IMR-90 (cell line): Measurements from ENCODE around the gene OTUD4. TPM values are rescaled to one million over a fixed set of nuclear protein-coding genes. Genes with fewer than 3 reads are reported as not detected.

Experiments
- ATAC-seq: fragments of 200-7000 bp; cut with Tn5 transposase; 2 replicates; pipeline ENCODE4 v1.9.1; 2020; ENCODE audit warnings: low read depth, mild to moderate bottlenecking, moderate library complexity
- BruUV-seq: library from RNA; stranded (reverse); fragments of 400-500 nt; replicated peaks from 2 replicates; lab custom pipeline; 2021; lab: Mats Ljungman, UMichigan
- CTCF ChIA-PET: fragments of 300-600 bp; formaldehyde crosslinking; extraction: SDS; loops from one replicate; lab custom pipeline; 2021; ENCODE audit warnings: antibody characterized with exemption; lab: Yijun Ruan, JAX
- POLR2A ChIA-PET: fragments of 300-600 bp; sonication (Branson Sonifier 250); formaldehyde crosslinking; loops from one replicate; lab custom pipeline; 2022; ENCODE audit warnings: antibody characterized with exemption; ENCODE audit not compliant: unreplicated experiment; lab: Charles Lee
- DNase-seq: peaks from one replicate; pipeline ENCODE4 v3.0.0; 2013
- H2AFZ ChIP-seq: replicated peaks from 2 replicates; pipeline ENCODE3; 2013; ENCODE audit warnings: low read length, mild to moderate bottlenecking; ENCODE audit not compliant: poor library complexity
- H2AK5ac ChIP-seq: 2 replicates; pipeline ENCODE4 v1.6.1; 2013; ENCODE audit warnings: low read depth, low read length, inconsistent platforms
- H2AK9ac ChIP-seq: replicated peaks from 2 replicates; pipeline ENCODE3; 2013; ENCODE audit warnings: mild to moderate bottlenecking, low read depth, low read length, moderate library complexity; ENCODE audit not compliant: poor library complexity
- H2BK120ac ChIP-seq: 2 replicates; pipeline ENCODE4 v1.6.1; 2013; ENCODE audit warnings: low read depth, low read length, inconsistent platforms
- H2BK15ac ChIP-seq: 3 replicates; pipeline ENCODE4 v1.6.1; 2013; ENCODE audit warnings: low read depth, low read length, inconsistent platforms
- H2BK20ac ChIP-seq: 2 replicates; pipeline ENCODE4 v1.6.1; 2013; ENCODE audit warnings: low read depth, mild to moderate bottlenecking, inconsistent platforms, low read length, moderate library complexity
- H2BK5ac ChIP-seq: 2 replicates; pipeline ENCODE4 v1.6.1; 2013; ENCODE audit warnings: mild to moderate bottlenecking, low read depth, low read length, inconsistent platforms; ENCODE audit not compliant: poor library complexity, severe bottlenecking
- H3K14ac ChIP-seq: replicated peaks from 2 replicates; pipeline ENCODE4 v1.6.1; 2013; ENCODE audit warnings: low read depth, low read length, inconsistent platforms
- H3K18ac ChIP-seq: 2 replicates; pipeline ENCODE4 v1.6.1; 2013; ENCODE audit warnings: low read depth, low read length, control low read depth
- H3K23ac ChIP-seq: 2 replicates; pipeline ENCODE4 v1.6.1; 2013; ENCODE audit warnings: low read depth, low read length, inconsistent platforms
- H3K27ac ChIP-seq: 2 replicates; pipeline ENCODE4 v1.5.1; 2013; ENCODE audit warnings: mild to moderate bottlenecking, control low read depth, low read length; ENCODE audit not compliant: insufficient read depth
- H3K27me3 ChIP-seq: 2 replicates; pipeline ENCODE4 v1.6.1; 2013; ENCODE audit warnings: low read length; ENCODE audit not compliant: control insufficient read depth, insufficient read depth
- H3K36me3 ChIP-seq: 2 replicates; pipeline ENCODE4 v1.6.1; 2013; ENCODE audit warnings: low read length, mixed read lengths; ENCODE audit not compliant: control insufficient read depth, insufficient read depth
- H3K4ac ChIP-seq: 2 replicates; pipeline ENCODE4 v1.6.1; 2013; ENCODE audit warnings: low read depth, low read length, inconsistent platforms
- H3K4me1 ChIP-seq: 2 replicates; pipeline ENCODE4 v1.6.1; 2013; ENCODE audit warnings: low read length, mixed read lengths; ENCODE audit not compliant: control insufficient read depth, insufficient read depth
- H3K4me2 ChIP-seq: 2 replicates; pipeline ENCODE4 v1.6.1; 2013; ENCODE audit warnings: low read depth, mild to moderate bottlenecking, control low read depth, low read length, moderate library complexity
- H3K4me3 ChIP-seq: 2 replicates; pipeline ENCODE4 v1.5.1; 2013; ENCODE audit warnings: low read depth, mild to moderate bottlenecking, control low read depth, low read length, moderate library complexity; ENCODE audit not compliant: insufficient read depth
- H3K56ac ChIP-seq: 2 replicates; pipeline ENCODE4 v1.6.1; 2013; ENCODE audit warnings: low read length, inconsistent platforms; ENCODE audit not compliant: insufficient read depth; ENCODE audit errors: extremely low read depth
- H3K79me1 ChIP-seq, 2 experiments: 2 replicates each; pipeline ENCODE4 v1.6.1; 2013; ENCODE audit warnings: low read length in 2 of 2, inconsistent platforms in 1 of 2, low read depth in 1 of 2
- H3K9ac ChIP-seq: 2 replicates; pipeline ENCODE4 v1.6.1; 2013; ENCODE audit warnings: low read depth, low read length, control low read depth
- H3K9me1 ChIP-seq: 2 replicates; pipeline ENCODE4 v1.6.1; 2013; ENCODE audit warnings: low read length, inconsistent platforms; ENCODE audit not compliant: insufficient read depth
- H3K9me3 ChIP-seq: 2 replicates; pipeline ENCODE4 v1.6.1; 2013; ENCODE audit warnings: low read length; ENCODE audit not compliant: control insufficient read depth, insufficient read depth
- H4K20me1 ChIP-seq: 2 replicates; pipeline ENCODE4 v1.6.1; 2013; ENCODE audit warnings: low read length, inconsistent platforms; ENCODE audit not compliant: insufficient read depth
- H4K5ac ChIP-seq: 2 replicates; pipeline ENCODE4 v1.6.1; 2013; ENCODE audit warnings: mild to moderate bottlenecking, low read depth, low read length, control low read depth
- H4K8ac ChIP-seq, 2 experiments: 2 replicates each; pipeline ENCODE4 v1.6.1; 2013; ENCODE audit warnings: low read depth in 2 of 2, low read length in 2 of 2, control low read depth in 1 of 2, inconsistent platforms in 1 of 2
- H4K91ac ChIP-seq: 2 replicates; pipeline ENCODE4 v1.6.1; 2013; ENCODE audit warnings: low read depth, low read length, inconsistent platforms; ENCODE audit not compliant: insufficient read depth
- BHLHE40 ChIP-seq: fragments of 150-350 bp; IDR thresholded peaks from 2 replicates; pipeline ENCODE4 v1.6.1; 2016; ENCODE audit warnings: mild to moderate bottlenecking, low read depth, low read length
- CEBPB ChIP-seq: IDR thresholded peaks from 2 replicates; pipeline ENCODE4 v1.6.1; 2012; ENCODE audit warnings: low read depth, low read length, improper control_type of control experiment
- CHD1 ChIP-seq: IDR thresholded peaks from 2 replicates; pipeline ENCODE4 v1.6.1; 2012; ENCODE audit warnings: low read depth, low read length, improper control_type of control experiment
- MAFK ChIP-seq: IDR thresholded peaks from 2 replicates; pipeline ENCODE4 v1.6.1; 2012; ENCODE audit warnings: low read depth, low read length, improper control_type of control experiment
- MXI1 ChIP-seq: IDR thresholded peaks from 2 replicates; pipeline ENCODE4 v1.6.1; 2012; ENCODE audit warnings: low read depth, mild to moderate bottlenecking, low read length, moderate library complexity, borderline replicate concordance
- NFE2L2 ChIP-seq: fragments of 150-350 bp; IDR thresholded peaks from 2 replicates; pipeline ENCODE4 v1.6.1; 2016; ENCODE audit warnings: low read depth, mild to moderate bottlenecking, low read length
- RCOR1 ChIP-seq: IDR thresholded peaks from 2 replicates; pipeline ENCODE4 v1.6.1; 2012; ENCODE audit warnings: mild to moderate bottlenecking, low read length, improper control_type of control experiment; ENCODE audit not compliant: insufficient replicate concordance
- RFX5 ChIP-seq: IDR thresholded peaks from 2 replicates; pipeline ENCODE4 v1.8.0; 2012; ENCODE audit warnings: low read depth, mild to moderate bottlenecking, low read length, moderate library complexity
- SMC3 ChIP-seq: fragments of 150-350 bp; IDR thresholded peaks from 2 replicates; pipeline ENCODE4 v1.6.1; 2016; ENCODE audit warnings: low read depth, mild to moderate bottlenecking, antibody characterized with exemption, low read length, moderate library complexity
- WGBS, 2 experiments: methylation state at CpG; one replicate each; pipeline versions ENCODE4 v1.1.5 to v1.1.7; 2013; ENCODE audit warnings: missing lambda C conversion rate in 2 of 2; ENCODE audit not compliant: insufficient read length in 1 of 2; ENCODE audit errors: extremely low coverage in 2 of 2; 5-methylcytosine and 5-hydroxymethylcytosine counted together
- dilution Hi-C: fragments of 300-500 bp; cut with HindIII; formaldehyde crosslinking; loops from one replicate; pipeline ENCODE4 v1.14.3; 2018; ENCODE audit warnings: low sequenced_read_pairs; ENCODE audit not compliant: unreplicated experiment
- in situ Hi-C: fragments of 300-500 bp; cut with MboI; formaldehyde crosslinking; loops from 3 replicates; pipeline ENCODE4 v1.14.3; 2019; ENCODE audit warnings: low sequenced_read_pairs, inconsistent platforms, mixed read lengths
- intact Hi-C: fragments of 100-400 bp; cut with micrococcal nuclease; formaldehyde crosslinking; loops from 2 replicates; pipeline ENCODE4 v1.10.0; 2022
- polyA plus RNA-seq, 3 experiments: library from polyadenylated mRNA; depleted of rRNA; stranded (reverse); fragments of >200 nt; gene quantifications; 2 replicates each; pipeline ENCODE4 v1.2.3, GENCODE V29; 2012; ENCODE audit warnings: low replicate concordance in 1 of 3
- total RNA-seq: library from RNA; depleted of rRNA; stranded (reverse); fragments of >200 nt; gene quantifications from 2 replicates; pipeline ENCODE4 v1.2.3, GENCODE V29; 2012
- TF ChIP-seq, protein P1 (sequence below): fragments of 150-350 bp; IDR thresholded peaks from 2 replicates; pipeline ENCODE4 v1.6.1; 2017; ENCODE audit warnings: mild to moderate bottlenecking, antibody characterized with exemption, low read length, low read depth

Gene OTUD4
- total and polyA plus RNA-seq, 2 of the 4 experiments (the other 2 are of a cell fraction), result 11.0 to 12.4 TPM

DNA sequence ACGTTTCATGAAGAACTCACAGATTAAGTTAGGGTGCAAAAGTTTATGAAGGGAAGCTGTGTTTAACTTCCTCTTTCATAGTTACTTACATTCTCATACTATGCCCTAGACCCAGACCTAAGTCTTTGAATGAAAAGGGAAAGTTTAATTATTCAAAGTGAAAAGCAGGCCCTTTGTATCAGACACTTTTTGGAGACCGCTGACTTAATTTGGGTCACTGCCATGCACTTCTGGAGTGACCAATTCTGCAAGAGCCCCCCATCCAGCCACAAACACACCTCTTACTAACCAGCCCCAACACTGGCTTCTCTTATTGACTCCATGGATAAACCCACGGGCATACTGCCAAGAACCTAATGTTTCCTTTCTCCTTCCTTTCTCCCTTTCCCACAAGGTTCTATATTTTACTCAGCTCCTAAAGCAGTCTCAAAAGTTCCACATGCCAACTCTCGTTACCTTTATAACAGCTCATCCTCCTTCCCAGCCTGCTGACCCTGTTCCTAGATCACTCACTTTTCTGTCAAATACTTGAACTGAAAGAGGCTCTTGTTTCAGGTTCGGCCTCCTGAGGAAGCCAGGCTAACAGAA lies 47.8 kb downstream of the OTUD4 start (continued):
- no peak for TF ChIP-seq BHLHE40

DNA sequence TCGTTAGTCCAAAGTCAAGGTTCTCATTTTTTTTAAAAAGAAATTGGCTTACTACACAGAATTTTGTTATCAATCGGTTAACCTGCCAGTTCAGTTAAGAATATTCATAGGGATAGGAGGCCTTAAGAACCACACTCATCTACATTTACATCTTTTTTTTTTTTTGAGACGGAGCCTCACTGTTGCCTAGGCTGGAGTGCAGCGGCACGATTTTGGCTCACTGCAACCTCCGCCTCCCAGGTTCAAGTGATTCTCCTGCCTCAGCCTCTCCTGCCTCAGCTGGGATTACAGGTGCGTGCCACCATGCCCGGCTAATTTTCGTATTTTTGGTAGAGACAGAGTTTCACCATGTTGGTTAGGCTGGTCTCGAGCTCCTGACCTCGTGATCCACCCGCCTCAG lies 48.5 kb downstream of the OTUD4 start:
- intact Hi-C loops (no loop called here), in situ Hi-C loops (no loop called here), dilution Hi-C loops (no loop called here)
- no peak overlapping the region for H2BK20ac ChIP-seq
- no peak overlapping the region for H4K91ac ChIP-seq
- ATAC-seq (no peak), DNase-seq (no peak)
- H3K9me3 ChIP-seq, result no peaks in the 10 kb centered on the region
- no peaks in the 10 kb centered on the region for H3K27me3 ChIP-seq
- ChIA-PET POLR2A (no interaction called here), CTCF (interaction anchor here (0.7 to 1.4 kb wide), 2 partner anchors 10 to 1625 kb away, joined by 3 read pairs; no protein-coding TSS in a partner anchor)
- BruUV-seq, result no TSS peak
- H2AK9ac ChIP-seq, result no peak overlapping the region
- no peak overlapping the region for H3K4ac ChIP-seq
- no peak overlapping the region for H3K56ac ChIP-seq
- H3K27ac ChIP-seq, result no peak overlapping the region
- WGBS, 2 experiments, result 97% methylated on average over 4 of the region's 12 CpGs; no CpG with 5 or more reads in 1 of the 2 experiments
- no peak overlapping the region for H3K14ac ChIP-seq
- H2BK5ac ChIP-seq, result peak overlapping the region; percentile 87
- H4K8ac ChIP-seq, result no peak overlapping the region
- no peak overlapping the region for H3K18ac ChIP-seq
- no peak overlapping the region for H3K23ac ChIP-seq
- H2AK5ac ChIP-seq, result no peak overlapping the region
- no peak overlapping the region for H4K5ac ChIP-seq
- H3K4me2 ChIP-seq, result no peak overlapping the region
- H3K79me1 ChIP-seq, result peaks cover 0 to 11% of the 10 kb centered on the region in 2 experiments; a peak in 2 of 4 replicates
- H3K36me3 ChIP-seq, result peaks cover 1% of the 10 kb centered on the region; the same call in 1 of the 2 replicates
- H2AFZ ChIP-seq, result no peak overlapping the region
- TF ChIP-seq MAFK (no peak), MXI1 (no peak), NFE2L2 (no peak), CHD1 (no peak), RCOR1 (no peak), SMC3 (no peak), CEBPB (no peak), RFX5 (no peak)
- TF ChIP-seq, protein P1, sequence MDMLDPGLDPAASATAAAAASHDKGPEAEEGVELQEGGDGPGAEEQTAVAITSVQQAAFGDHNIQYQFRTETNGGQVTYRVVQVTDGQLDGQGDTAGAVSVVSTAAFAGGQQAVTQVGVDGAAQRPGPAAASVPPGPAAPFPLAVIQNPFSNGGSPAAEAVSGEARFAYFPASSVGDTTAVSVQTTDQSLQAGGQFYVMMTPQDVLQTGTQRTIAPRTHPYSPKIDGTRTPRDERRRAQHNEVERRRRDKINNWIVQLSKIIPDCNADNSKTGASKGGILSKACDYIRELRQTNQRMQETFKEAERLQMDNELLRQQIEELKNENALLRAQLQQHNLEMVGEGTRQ, result no peak
- H3K4me1 ChIP-seq, result peaks cover 10% of the 10 kb centered on the region; the same call in 1 of the 2 replicates
- no peak overlapping the region for H2BK120ac ChIP-seq
- no peak overlapping the region for H2BK15ac ChIP-seq
- no peak overlapping the region for H3K9ac ChIP-seq
- no peaks in the 10 kb centered on the region for H4K20me1 ChIP-seq
- 0 out of 2 replicates have a peak, but pooled peaks cover 6% of the 10 kb centered on the region for H3K9me1 ChIP-seq
- H3K4me3 ChIP-seq, result no peak overlapping the region
